B cell (primary cell): ENCODE measurements around the gene ACOXL.

ENCODE experiments used
- CTCF ChIP-seq: fragments of 200-600 bp; IDR thresholded peaks from one replicate; pipeline ENCODE4 v1.8.0; 2022; ENCODE audit warnings: antibody characterized with exemption, mild to moderate bottlenecking
- EZH2 ChIP-seq: IDR thresholded peaks from 2 replicates; pipeline ENCODE4 v1.6.1; 2012; ENCODE audit warnings: borderline replicate concordance, low read depth, mild to moderate bottlenecking, moderate library complexity, low read length; ENCODE audit not compliant: insufficient read depth, poor library complexity, severe bottlenecking

- TF ChIP-seq CTCF (no peak), EZH2 (no peak)
These were observed 62.0 kb downstream of the ACOXL start for GRCh38 chr2:110794390-110794789.
